ENCODE data around the gene HTR1B. TPM values are rescaled to one million over a fixed set of nuclear protein-coding genes. Genes with fewer than 3 reads are reported as not detected.

The HTR1B gene
- polyA plus RNA-seq, 1 donor from 2014 or later: 0.19 TPM

DNA sequence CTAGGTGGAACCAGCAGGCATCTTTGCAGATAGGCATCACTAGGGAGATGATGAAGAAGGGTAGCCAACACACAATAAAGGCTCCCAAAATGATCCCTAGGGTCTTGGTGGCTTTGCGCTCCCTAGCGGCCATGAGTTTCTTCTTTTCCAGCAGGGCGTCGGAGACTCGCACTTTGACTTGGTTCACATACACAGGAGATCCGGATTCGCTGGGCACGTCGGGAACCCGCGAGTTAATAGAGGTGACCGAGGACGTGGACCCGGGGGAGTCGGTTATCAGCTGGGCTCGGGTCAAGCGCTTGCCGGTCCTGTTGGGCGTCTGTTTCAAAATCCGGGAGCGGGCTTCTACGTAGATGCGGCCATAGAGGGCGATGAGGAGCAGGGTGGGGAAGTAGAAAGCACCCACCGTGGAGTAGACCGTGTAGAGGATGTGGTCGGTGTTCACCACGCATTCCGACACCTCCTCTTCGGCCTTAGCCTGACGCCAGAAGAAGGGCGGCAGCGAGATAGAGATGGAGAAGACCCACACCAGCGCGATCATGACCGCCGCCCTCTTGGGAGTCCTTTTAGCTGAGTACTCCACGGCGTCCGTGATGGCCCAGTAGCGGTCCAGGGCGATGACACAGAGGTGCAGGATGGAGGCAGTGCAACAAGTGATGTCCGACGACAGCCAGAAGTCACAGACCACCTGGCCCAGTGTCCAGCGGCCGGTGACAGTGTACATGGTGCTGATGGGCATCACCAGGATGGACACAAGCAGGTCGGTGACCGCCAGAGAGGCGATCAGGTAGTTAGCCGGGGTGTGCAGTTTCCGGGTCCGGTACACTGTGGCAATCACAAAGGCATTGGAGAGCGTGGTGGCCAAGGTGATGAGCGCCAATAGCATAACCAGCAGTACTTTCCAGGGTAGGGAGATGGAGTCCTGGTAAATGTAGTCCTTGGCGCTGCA lies 658 bp downstream of the HTR1B start:
- Histone ChIP-seq H3K9ac (ENCODE audit: low read length) (no peak overlapping the region), H3K79me2 (replicated peaks; ENCODE audit: insufficient read depth, low read length) (no peaks in the 10 kb centered on the region), H3K36me3 (ENCODE audit: insufficient read depth, low read length) (no peaks in the 10 kb centered on the region), H3K9me2 (ENCODE audit: insufficient read depth, low read length) (no peaks in the 10 kb centered on the region), H4K20me1 (ENCODE audit: insufficient read depth) (no peaks in the 10 kb centered on the region), H3K27ac (ENCODE audit: low read length) (no peak overlapping the region), H2AFZ (ENCODE audit: low read depth, low read length) (no peak overlapping the region), H3K9me3 (ENCODE audit: low read length) (no peaks in the 10 kb centered on the region), H3K4me2 (ENCODE audit: low read length) (peak overlapping the region; percentile 31), H3K4me3 (ENCODE audit: low read length) (peak overlapping the region; percentile 87), H3F3A (ENCODE audit: insufficient read depth, low read length, poor library complexity, severe bottlenecking) (no peaks in the 10 kb centered on the region), H3K27me3 (ENCODE audit: insufficient read depth, low read depth, low read length) (peaks cover 76% of the 10 kb centered on the region)
- TF ChIP-seq, protein P1, sequence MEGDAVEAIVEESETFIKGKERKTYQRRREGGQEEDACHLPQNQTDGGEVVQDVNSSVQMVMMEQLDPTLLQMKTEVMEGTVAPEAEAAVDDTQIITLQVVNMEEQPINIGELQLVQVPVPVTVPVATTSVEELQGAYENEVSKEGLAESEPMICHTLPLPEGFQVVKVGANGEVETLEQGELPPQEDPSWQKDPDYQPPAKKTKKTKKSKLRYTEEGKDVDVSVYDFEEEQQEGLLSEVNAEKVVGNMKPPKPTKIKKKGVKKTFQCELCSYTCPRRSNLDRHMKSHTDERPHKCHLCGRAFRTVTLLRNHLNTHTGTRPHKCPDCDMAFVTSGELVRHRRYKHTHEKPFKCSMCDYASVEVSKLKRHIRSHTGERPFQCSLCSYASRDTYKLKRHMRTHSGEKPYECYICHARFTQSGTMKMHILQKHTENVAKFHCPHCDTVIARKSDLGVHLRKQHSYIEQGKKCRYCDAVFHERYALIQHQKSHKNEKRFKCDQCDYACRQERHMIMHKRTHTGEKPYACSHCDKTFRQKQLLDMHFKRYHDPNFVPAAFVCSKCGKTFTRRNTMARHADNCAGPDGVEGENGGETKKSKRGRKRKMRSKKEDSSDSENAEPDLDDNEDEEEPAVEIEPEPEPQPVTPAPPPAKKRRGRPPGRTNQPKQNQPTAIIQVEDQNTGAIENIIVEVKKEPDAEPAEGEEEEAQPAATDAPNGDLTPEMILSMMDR (IDR thresholded peaks at IDR 0.05; ENCODE audit: poor library complexity, severe bottlenecking): peak; percentile 1
- no peak for TF ChIP-seq POLR2AphosphoS5 (IDR thresholded peaks at IDR 0.05)

DNA sequence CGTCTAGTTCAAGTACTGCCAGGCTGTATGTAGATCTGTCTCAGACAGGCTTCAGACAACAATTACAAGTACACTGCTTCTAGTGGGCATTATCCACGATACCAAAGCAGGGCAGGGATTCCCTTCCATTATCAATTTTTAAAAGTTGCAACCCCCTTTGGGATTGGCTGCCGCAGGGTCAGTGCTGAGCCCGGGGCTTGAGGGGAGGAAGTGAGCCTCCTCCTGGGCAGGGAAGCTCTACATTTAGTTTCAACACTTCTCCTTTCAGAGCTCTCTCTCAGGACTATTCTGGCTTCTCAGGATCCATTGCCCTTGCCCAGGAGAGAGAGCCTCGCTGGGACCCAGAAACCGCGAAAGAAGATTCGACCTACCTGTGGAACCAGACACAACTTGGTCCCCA lies 1.5 kb downstream of the HTR1B start:
- Histone ChIP-seq H3F3A (ENCODE audit: insufficient read depth, low read length, poor library complexity, severe bottlenecking) (no peaks in the 10 kb centered on the region), H3K36me3 (ENCODE audit: insufficient read depth, low read length) (no peaks in the 10 kb centered on the region), H3K9ac (ENCODE audit: low read length) (no peak overlapping the region), H3K9me3 (ENCODE audit: low read length) (no peaks in the 10 kb centered on the region), H3K79me2 (replicated peaks; ENCODE audit: insufficient read depth, low read length) (no peaks in the 10 kb centered on the region), H3K9me2 (ENCODE audit: insufficient read depth, low read length) (no peaks in the 10 kb centered on the region), H2AFZ (ENCODE audit: low read depth, low read length) (no peak overlapping the region), H3K27ac (ENCODE audit: low read length) (no peak overlapping the region), H4K20me1 (ENCODE audit: insufficient read depth) (no peaks in the 10 kb centered on the region), H3K4me2 (ENCODE audit: low read length) (no peak overlapping the region), H3K4me3 (ENCODE audit: low read length) (no peak overlapping the region), H3K27me3 (ENCODE audit: insufficient read depth, low read depth, low read length) (peaks cover 68% of the 10 kb centered on the region)
- TF ChIP-seq EP300 (conservative IDR thresholded peaks at IDR 0.05; ENCODE audit: poor library complexity, severe bottlenecking) (no peak), EZH2 (IDR thresholded peaks at IDR 0.05; ENCODE audit: borderline replicate concordance, insufficient read depth, low read length, poor library complexity, severe bottlenecking) (no peak), MXI1 (conservative IDR thresholded peaks at IDR 0.05; ENCODE audit: poor library complexity, severe bottlenecking) (no peak), SMC3 (conservative IDR thresholded peaks at IDR 0.05; ENCODE audit: poor library complexity) (no peak)
- TF ChIP-seq, protein P1 (IDR thresholded peaks at IDR 0.05; ENCODE audit: poor library complexity, severe bottlenecking): no peak

DNA sequence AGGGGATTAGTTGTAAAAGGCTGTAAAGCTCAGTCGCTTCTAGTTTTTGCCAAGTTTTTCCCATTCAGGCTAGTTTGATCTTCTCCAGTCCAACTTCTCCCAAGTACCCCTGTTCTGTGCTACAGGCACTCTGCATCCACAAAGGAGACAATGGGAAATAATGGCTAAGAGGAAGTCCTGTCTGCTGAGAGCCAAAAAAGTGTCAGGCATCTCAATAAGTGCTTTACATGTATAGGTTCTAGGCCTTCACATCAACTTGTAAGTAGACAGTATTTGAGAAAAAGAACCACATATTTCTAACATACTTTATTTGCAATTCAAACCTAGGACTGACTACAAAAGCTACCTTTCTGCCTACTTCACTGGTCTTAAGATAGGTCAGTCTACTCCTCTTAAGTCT lies 4.9 kb downstream of the HTR1B start:
- no peak overlapping the region for H3K27ac ChIP-seq (ENCODE audit: low read length)
- no peaks in the 10 kb centered on the region for H3K9me3 ChIP-seq (ENCODE audit: low read length)
- TF ChIP-seq MXI1 (conservative IDR thresholded peaks at IDR 0.05; ENCODE audit: poor library complexity, severe bottlenecking) (no peak), RAD21 (conservative IDR thresholded peaks at IDR 0.05) (no peak), EZH2 (IDR thresholded peaks at IDR 0.05; ENCODE audit: borderline replicate concordance, insufficient read depth, low read length, poor library complexity, severe bottlenecking) (no peak), SMC3 (conservative IDR thresholded peaks at IDR 0.05; ENCODE audit: poor library complexity) (no peak)
- TF ChIP-seq, protein P1 (IDR thresholded peaks at IDR 0.05; ENCODE audit: poor library complexity, severe bottlenecking): no peak
- peaks cover 34% of the 10 kb centered on the region for H3K27me3 ChIP-seq (ENCODE audit: insufficient read depth, low read depth, low read length)
- no peaks in the 10 kb centered on the region for H3K36me3 ChIP-seq (ENCODE audit: insufficient read depth, low read length)
- H4K20me1 ChIP-seq (ENCODE audit: insufficient read depth): no peaks in the 10 kb centered on the region
- H2AFZ ChIP-seq (ENCODE audit: low read depth, low read length): no peak overlapping the region
- no peaks in the 10 kb centered on the region for H3F3A ChIP-seq (ENCODE audit: insufficient read depth, low read length, poor library complexity, severe bottlenecking)
- no peak overlapping the region for H3K9ac ChIP-seq (ENCODE audit: low read length)
- no peaks in the 10 kb centered on the region for H3K79me2 ChIP-seq (replicated peaks; ENCODE audit: insufficient read depth, low read length)
- no peak overlapping the region for H3K4me3 ChIP-seq (ENCODE audit: low read length)
- H3K4me2 ChIP-seq (ENCODE audit: low read length): no peak overlapping the region
- no peaks in the 10 kb centered on the region for H3K9me2 ChIP-seq (ENCODE audit: insufficient read depth, low read length)
